ENCODE results near the gene PKD2L2. TPM values are rescaled to one million over a fixed set of nuclear protein-coding genes. Genes with fewer than 3 reads are reported as not detected.

The PKD2L2 gene
- total RNA-seq, 2 experiments from 2014 or later, result not detected

DNA sequence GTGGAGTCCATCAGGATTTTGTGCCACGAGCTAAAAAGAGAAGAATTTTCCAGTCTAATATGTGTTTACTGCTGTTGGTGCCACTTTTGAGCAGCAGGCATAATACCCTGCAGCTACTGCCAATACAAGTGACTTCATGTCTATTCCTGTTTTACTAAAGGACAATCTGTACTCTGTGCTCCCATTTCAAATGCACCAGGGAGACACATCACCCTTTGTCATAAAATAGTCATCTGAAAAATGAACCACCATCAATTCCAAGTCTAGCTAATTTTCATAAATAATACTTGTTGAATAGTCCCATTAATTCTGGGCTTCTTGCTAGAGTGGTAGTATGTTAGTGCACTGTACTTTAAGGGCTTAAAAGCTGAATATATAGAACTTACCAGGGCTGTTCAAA lies 8.9 kb upstream of the PKD2L2 start:
- CTCF ChIA-PET, result no interaction called here
- POLR2A ChIA-PET, result interaction anchor here (1.2 kb wide), 2 partner anchors 9 to 11 kb away, joined by 3 read pairs; no protein-coding TSS in a partner anchor

DNA sequence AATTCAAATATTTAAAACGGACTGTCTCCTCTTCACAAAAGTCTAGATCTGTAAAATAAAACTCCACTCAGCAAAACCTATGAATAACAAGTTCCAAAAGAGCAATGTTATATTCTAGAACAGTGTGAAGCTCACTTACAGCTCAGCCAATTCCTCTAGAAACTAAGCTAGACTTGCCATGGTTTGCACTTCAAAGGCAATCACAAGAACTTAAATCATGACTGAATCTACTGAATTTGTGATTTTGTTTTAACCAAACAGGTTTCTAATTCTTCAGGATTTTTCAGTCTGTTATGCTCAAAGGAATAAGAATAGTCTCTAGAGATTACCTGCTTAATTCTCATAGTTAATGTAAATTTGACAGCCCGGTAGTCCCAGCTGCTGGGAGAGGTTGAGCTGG lies 1.4 kb upstream of the PKD2L2 start:
- CTCF ChIA-PET, result no interaction called here
- POLR2A ChIA-PET, result no interaction called here

DNA sequence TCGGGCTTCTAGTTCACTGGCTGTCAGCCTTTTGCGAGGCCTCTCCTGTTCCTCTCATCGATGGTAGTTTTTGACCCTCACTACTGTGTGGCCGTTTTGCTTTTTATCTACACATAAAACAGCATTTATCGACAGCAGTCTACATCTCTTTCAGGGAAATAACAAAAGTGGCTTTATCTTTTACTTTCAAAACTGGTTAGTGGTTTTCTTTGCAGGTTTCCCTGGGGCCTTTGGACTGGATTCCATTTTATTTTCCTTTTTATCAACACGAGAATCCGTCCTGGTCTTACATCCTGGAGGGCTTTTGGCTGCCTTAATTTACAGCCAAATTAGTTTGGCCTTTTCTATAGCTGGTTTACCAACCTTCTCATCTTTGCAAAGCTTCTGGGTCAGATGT lies 793 bp upstream of the PKD2L2 start:
- CTCF ChIA-PET, result interaction anchor here (0.5 kb wide), 1 partner anchor 160 kb away, joined by 4 read pairs; no protein-coding TSS in a partner anchor

DNA sequence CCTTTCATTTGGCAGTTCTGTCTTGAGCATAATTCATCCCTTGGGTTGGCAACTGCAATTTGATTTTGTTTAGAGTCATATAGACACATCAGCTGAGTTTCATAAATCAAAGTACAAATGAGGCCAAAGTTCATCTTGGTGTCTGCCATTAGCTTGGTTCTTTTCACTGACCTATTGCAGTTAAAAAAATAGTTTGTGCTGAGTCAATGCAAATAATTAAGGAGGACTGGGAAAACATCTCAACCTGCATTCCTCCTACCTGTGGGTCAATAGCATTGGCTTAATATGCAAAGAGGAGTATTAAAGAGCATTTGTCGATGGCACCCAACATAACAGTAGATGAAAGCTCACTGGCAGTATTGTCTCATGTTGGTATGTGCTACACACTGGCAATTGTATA lies 1.6 kb downstream of the PKD2L2 start:
- POLR2A ChIA-PET, result interaction anchor here (1.2 kb wide), 1 partner anchor 10 kb away, joined by 3 read pairs; no protein-coding TSS in a partner anchor
- CTCF ChIA-PET, result no interaction called here

More for the DNA sequence above, 793 bp upstream of the PKD2L2 start:
- POLR2A ChIA-PET, result interaction anchor here (0.8 kb wide), 1 partner anchor 8 kb away, joined by 3 read pairs; no protein-coding TSS in a partner anchor

DNA sequence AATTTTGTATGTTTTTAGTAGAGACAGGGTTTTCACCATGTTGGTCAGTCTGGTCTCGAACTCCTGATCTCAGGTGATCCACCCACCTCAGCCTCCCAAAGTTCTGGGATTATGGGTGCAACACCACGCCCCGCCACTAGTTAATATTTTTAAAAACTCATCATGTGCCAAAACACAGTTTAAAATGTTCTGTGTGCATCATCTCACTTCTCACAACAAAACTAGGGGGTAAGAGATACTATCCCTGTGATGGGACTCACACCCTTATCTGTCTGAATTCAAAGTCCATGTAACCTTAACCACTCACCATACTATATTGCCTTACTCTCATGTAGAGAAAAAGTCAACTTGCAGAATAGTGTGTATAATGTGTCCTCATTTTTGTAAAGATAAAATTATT lies 2.6 kb downstream of the PKD2L2 start:
- ChIA-PET CTCF (no interaction called here), POLR2A (interaction anchor here (1.2 kb wide), 1 partner anchor 11 kb away, joined by 3 read pairs; no protein-coding TSS in a partner anchor)

DNA sequence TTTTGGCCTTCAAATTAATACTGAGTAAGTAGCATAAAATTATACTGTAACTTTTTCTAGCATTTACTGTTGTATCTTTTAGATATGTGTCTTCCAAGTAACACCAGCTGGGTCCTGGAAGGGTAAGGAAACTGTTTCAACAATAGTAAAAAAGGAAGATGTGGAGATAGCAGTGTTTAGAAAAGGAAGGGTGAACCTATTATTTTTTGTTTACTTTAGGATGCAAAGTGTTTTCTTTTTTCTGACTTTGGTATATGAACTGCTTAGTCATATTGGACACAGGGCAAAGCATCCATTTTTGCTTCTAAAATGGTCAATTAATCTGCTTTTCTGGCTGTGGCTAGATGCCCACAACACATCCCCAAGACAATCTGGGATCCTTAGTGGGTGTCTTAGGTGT lies 5.3 kb downstream of the PKD2L2 start:
- ChIA-PET CTCF (no interaction called here), POLR2A (no interaction called here)

DNA sequence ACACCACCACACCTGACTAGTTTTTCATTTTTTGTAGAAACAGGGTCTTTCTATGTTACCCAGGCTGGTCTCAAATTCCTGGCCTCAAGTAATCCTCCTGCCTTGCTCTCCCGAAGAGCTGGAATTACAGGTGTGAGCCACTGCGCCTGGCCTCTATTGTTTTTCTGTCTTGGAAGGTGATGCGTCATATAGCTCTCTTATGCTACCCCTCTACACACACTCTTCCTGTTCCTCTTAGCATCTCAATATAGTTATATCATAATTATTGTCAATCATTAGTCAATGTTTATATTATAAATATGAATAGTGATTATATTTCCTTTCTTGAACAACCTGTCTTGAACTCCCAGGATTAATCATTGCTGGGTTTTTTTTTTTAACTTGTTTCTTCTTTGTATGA lies 7.3 kb downstream of the PKD2L2 start:
- ChIA-PET POLR2A (no interaction called here), CTCF (interaction anchor here (0.6 kb wide), 1 partner anchor 24 kb away, joined by 3 read pairs; no protein-coding TSS in a partner anchor)

DNA sequence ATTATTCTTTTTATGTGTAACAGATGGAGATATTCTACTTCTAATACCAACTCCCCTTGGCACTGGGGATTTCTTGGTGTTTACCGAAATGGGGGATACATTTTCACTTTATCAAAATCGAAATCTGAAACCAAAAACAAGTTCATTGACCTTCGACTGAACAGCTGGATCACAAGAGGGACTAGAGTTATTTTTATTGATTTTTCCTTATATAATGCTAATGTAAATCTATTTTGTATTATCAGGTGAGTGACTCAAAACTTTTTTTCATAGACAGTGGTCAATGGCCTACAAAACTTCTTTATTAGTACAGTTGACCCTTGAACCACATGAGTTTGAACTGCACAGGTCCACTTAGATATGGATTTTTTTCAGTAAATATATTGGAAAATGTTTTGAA lies 10.2 kb downstream of the PKD2L2 start:
- ChIA-PET POLR2A (no interaction called here), CTCF (no interaction called here)

DNA sequence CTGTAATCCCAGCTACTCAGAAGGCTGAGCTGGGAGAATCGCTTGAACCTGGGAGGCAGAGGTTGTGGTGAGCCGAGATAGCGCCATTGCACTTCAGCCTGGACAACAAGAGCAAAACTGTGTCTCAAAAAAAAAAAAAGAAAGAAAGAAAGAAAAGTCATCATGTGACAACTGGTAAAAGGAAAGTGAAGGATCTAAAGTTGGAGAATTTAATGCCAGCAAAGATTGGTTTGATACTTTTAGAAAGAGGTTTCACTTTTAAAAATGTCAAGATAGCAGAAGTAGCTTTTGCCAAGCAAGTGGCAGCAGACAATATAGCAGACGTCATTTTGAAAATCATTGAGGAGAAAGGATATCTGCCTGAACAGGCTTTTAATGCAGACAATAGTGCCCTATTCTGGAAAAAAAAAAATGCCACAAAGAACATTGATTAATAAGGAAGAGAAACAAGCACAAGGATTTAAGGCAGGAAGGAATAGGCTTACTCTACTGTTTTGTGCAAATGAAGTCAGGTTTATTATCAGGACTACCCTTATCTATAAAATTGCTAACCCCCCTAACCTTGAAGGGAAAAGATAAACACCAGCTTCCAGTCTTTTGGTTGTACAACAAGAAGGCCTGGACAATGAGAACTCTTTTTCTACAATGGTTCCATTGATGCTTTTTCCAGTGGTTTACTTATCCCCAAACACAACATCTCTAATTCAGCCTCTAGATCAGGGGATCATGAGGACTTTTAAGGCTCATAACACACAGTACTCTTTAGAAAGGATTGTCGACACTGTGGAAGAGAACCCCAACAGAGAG lies 12.0 kb downstream of the PKD2L2 start:
- CTCF ChIA-PET, result no interaction called here
- POLR2A ChIA-PET, result no interaction called here

DNA sequence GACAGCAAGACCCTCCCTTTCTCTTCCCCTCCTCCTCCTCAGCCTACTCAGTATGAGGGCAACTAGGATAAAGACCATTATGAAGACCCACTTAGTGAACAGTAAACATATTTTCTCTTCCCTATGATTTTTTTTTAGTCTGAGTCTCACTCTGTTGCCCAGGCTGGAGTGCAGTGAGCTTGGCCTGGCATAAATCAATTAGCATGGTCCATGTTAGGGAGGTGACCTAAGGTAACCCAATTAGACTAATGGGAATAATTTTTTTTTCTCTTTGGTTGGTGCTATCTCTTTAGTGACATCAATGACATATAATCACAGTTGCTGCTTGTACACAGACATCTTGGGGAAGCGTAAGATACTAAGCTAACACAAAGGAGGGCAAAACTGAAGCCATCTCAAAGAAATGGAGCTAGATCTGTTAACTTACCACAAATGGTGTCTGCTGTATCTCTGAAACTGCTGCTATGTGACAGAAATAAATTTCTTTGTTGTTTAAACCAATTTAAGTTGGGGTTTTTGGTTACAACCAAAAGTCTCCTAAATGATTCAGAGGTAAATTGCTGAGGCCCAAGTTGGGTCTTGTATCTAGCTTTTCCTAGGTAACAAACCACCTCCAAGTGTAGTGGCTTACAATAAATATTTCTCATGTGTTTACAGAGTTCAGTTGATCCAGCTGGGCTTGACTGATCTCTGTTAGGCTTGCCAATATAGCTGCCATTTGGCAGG lies 13.3 kb downstream of the PKD2L2 start:
- ChIA-PET POLR2A (no interaction called here), CTCF (interaction anchor here (1.0 kb wide), 1 partner anchor 13 kb away, joined by 3 read pairs; no protein-coding TSS in a partner anchor)

DNA sequence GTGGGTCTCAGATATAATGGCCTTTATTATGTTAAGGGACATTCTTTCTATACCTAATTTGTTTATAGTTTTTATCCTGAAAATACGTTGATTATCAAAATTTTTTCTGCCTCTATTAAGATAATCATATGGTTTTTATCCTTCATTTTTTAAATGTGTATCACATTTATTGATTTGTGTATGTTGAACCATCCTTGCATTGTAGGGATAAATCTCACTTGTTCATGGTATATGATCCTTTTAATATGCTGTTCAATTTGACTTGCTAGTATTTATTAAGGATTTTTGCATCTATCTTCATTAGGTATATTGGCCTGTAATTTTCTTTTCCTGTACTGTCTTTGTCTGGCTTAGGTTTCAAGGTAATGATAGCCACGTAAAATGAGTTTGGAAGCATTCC lies 25.5 kb downstream of the PKD2L2 start:
- CTCF ChIA-PET, result no interaction called here
- POLR2A ChIA-PET, result no interaction called here

DNA sequence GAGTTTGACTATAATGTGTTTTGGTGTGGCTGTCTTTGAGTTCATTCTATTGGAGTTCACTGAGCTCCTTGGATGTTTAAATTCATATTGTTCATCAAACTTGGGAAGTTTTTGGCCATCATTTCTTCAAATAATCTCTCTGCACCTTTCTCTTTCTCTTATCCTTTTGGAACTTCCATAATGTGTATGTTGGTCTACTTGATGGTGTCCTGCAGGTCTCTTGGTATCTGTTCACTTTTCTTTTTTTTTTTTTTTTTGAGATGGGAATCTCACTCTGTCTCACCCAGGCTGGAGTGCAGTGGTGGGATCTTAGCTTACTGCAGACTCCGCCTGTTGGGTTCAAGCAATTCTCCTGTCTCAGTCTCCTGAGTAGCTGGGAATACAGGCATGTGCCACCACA lies 27.7 kb downstream of the PKD2L2 start:
- ChIA-PET CTCF (interaction anchor here (0.6 kb wide), 1 partner anchor 49 kb away, joined by 3 read pairs; no protein-coding TSS in a partner anchor), POLR2A (no interaction called here)

DNA sequence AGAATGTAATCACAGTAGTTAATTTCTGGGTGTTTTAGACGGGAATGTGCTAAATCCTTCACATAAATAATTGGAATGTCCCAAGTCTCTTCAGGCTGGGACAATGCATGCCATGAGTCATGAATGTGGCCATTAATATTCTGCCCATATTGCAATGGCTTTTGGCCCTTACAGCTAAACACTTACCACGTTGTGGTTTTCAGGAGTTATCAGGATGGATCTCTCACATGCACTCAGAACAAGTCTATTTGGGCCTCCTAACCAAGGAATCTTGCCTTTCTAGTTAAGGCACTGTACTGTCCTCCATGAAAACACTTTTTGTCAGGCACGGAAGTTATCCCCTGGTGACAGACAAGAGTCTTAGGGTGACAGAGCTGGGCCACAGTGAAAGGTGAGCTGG lies 32.7 kb downstream of the PKD2L2 start:
- CTCF ChIA-PET, result no interaction called here
- POLR2A ChIA-PET, result no interaction called here

DNA sequence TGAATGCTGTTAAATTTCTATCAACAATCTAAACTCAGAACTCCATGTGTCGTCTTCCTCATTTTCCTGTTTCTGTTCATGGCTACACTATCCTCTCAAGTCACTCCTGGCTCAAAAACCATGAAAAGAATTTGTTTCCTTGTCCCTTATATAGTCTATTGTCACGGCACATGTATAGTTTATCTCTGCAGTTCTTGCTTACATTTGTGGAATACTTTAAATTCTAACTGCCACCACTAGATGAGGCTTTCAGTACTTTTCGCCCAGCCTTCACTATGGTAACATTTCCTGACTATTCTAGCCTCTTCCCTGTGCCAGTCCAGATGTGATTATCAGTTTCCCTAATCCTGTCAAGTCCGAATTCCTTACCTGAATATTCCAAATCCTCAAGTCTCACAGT lies 34.6 kb downstream of the PKD2L2 start:
- ChIA-PET POLR2A (no interaction called here), CTCF (no interaction called here)

DNA sequence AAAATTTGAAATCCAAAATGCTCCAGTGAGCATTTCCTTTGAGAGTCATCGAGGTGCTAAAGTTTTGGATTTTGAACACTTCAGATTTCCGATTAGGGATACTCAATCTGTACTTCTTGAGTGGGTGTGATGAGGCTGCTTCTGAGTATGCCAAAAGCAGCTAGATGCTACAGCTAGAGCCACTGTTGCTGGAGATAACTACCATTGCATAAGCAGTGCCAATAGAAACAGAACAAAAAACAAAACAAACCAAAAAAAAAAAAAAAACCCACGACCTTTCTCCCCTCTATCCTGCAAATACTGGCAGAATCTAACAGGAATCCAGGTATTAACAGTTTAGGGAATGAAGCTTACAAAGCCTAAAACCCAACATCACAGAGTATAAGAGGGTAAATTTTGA lies 43.5 kb downstream of the PKD2L2 start:
- CTCF ChIA-PET, result no interaction called here
- POLR2A ChIA-PET, result interaction anchor here (0.6 kb wide), 1 partner anchor 408 kb away, joined by 5 read pairs; no protein-coding TSS in a partner anchor

DNA sequence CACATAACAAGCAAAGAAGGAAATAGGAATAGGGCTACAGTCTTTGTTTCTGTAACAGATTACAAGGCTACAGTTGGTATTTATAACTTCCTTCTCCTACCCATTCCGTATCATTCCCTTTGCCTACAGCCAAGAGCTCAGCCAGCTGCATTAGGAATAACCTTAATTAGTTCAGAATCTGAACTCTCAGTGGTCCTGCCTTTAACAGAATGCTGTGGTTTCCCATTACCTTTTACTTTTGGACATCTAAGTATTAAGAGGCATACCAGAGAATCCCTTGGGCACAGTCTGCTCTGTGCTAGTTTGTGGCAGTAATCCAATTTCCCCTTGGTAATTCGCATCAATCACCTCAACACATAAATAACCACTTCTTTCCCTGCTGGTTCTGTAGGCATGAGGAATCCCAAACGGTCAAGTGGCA lies 44.2 kb downstream of the PKD2L2 start:
- ChIA-PET POLR2A (interaction anchor here (0.6 kb wide), 1 partner anchor 407 kb away, joined by 5 read pairs; no protein-coding TSS in a partner anchor), CTCF (no interaction called here)

DNA sequence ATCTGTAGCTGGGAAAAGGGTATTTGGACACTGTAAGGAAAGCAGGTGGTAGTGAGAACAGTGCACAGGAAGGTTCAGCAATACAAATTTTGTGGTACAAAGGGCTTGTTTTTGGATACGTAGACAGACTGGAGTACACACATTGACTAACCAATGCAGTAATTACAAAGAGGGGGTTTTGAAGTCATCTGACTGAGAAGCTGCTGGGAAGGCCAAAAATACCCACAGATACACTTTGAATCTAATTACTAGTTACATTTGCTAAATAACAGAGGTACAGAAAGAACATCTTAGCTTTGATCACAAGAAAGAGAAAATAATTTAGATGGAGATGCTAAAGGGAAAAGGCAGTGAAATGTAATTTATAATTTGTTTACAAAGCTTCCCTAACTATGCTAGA lies 45.9 kb downstream of the PKD2L2 start:
- POLR2A ChIA-PET, result no interaction called here
- CTCF ChIA-PET, result no interaction called here

DNA sequence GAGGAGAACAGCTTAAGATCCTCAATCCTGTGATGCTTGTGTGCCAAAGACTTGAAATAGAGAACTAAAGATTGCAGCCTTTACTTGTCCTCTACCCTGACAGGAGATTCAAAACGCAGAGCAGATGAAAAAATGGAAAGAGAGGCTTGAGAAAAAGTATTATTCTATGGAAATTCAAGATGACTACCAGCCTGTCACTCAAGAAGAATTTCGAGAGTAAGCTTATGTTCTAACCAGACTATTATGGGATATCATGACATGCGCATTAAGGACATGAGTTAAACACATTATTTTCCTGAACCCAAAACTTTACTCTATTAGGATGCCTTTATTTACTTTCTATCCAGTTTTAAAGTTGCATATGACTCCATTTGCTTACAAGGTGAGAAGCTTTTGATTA lies 46.4 kb downstream of the PKD2L2 start:
- CTCF ChIA-PET, result no interaction called here
- POLR2A ChIA-PET, result no interaction called here

DNA sequence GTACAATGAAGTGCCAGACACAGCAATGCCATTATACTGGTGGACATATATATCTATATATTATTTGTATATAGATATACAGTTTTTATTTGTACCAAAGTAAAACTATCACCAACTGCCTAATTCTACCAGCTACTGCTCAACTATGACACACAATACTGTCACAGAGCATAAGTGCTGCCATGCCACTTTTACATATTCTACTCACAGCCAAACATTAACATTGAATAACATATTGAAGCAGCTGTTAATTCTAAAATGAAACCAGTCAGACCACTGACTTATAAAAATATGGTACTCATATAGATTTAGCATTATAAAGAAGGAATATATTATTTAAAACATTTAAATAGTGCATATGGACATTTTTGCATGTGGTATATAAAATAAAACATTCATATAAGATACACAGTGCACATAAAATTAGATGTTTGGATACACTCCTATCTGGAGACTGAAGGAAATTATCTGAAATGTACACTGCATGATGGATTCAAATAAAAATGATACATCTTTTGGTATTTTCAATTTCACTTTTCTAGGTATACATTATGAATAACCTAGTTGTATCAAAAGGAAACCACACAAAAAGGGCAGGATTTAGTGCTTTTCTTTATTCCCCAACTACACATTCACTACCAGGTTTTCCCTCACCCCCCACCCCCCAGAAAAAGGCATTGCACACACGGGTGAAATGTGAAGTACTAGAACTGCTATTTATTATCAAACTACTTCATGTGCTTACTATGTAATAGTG lies 48.9 kb downstream of the PKD2L2 start:
- ChIA-PET CTCF (no interaction called here), POLR2A (no interaction called here)

DNA sequence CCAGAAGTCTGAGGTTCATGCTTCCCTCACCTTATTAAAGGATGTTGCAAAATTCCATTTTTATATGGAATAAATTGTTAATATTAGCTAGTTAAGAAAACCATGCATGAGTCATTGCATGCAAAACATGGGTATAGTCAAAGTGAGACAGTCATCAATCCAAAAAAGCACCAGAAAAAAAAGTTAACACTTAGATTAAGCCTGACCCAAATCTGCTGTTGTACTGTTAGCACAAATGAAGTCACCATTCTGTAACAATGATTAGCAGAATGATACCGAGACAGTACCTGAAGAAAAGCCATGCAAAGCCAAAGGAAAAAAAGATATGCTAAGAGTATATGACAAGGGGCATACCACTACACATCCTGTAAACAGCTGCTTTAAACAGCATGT lies 49.5 kb downstream of the PKD2L2 start:
- CTCF ChIA-PET, result no interaction called here

More for the DNA sequence above, 49.5 kb downstream of the PKD2L2 start:
- POLR2A ChIA-PET, result no interaction called here
